Measurements from ENCODE around the gene CLEC4D. TPM values are rescaled to one million over a fixed set of nuclear protein-coding genes. Genes with fewer than 3 reads are reported as not detected.

CLEC4D gene
- polyA plus RNA-seq, 1 donor from 2014 or later: not detected

GRCh38 chr12:8483079-8483478 lies 30.2 kb upstream of the CLEC4D start:
- TF ChIP-seq EZH2 (IDR thresholded peaks at IDR 0.05; ENCODE audit: borderline replicate concordance, insufficient read depth, low read length, poor library complexity, severe bottlenecking) (no peak), TAF1 (IDR thresholded peaks at IDR 0.05; ENCODE audit: low read depth) (no peak), REST (IDR thresholded peaks at IDR 0.05; ENCODE audit: borderline replicate concordance) (no peak), POLR2AphosphoS5 (IDR thresholded peaks at IDR 0.05) (no peak), CTCF (IDR thresholded peaks at IDR 0.05; ENCODE audit: poor library complexity, severe bottlenecking) (no peak), EP300 (conservative IDR thresholded peaks at IDR 0.05; ENCODE audit: poor library complexity, severe bottlenecking) (no peak), MXI1 (conservative IDR thresholded peaks at IDR 0.05; ENCODE audit: poor library complexity, severe bottlenecking) (no peak), SMC3 (conservative IDR thresholded peaks at IDR 0.05; ENCODE audit: poor library complexity) (no peak), RAD21 (conservative IDR thresholded peaks at IDR 0.05) (no peak)

DNA sequence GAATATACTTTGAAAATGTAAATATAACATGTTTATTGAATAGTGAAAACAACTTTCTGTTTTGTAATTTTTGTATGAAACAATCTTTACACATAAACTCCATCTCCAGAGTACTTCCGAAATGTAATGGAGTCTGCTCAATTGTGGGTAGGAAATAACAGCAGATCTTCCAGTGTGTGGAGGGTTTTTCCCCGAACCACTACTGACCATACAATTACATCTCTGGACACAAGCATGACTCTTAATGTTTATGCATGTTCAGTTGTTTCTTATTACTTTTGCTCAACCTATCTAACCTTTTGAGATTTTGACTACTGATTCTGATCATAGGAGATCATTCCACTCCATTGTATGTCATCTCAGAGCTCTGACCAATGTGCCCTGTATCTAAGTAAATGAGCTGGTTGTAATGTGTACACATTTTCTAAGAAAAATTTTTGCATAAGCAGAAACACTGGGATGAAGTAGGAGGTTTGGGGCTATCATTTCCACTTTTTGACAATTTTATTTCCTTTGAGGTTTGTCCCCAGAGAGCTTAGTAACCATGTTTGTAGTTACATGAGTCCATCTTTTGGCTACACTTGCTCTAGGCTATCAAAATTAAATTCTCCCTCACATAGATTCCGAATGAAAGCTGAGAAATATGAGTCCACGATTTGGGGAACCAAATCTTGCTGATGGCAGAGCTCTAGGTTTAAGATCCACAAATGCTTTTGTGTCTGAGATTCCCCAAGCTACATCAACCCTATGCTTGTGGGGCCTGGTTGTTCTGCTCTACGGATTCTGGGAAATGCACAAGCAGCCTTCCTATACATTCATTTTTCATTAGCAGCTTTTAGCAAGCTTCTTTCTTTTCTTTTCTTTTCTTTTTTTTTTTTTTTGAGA lies 21.4 kb upstream of the CLEC4D start:
- Histone ChIP-seq H3K9me2 (ENCODE audit: insufficient read depth, low read length) (no peaks in the 10 kb centered on the region), H3K4me2 (ENCODE audit: low read length) (no peak overlapping the region), H3K4me3 (ENCODE audit: low read length) (no peak overlapping the region), H3F3A (ENCODE audit: insufficient read depth, low read length, poor library complexity, severe bottlenecking) (no peaks in the 10 kb centered on the region), H3K27ac (ENCODE audit: low read length) (no peak overlapping the region), H4K20me1 (ENCODE audit: insufficient read depth) (no peaks in the 10 kb centered on the region), H3K79me2 (replicated peaks; ENCODE audit: insufficient read depth, low read length) (no peaks in the 10 kb centered on the region), H3K36me3 (ENCODE audit: insufficient read depth, low read length) (no peaks in the 10 kb centered on the region), H3K27me3 (ENCODE audit: insufficient read depth, low read depth, low read length) (no peaks in the 10 kb centered on the region), H3K9ac (ENCODE audit: low read length) (no peak overlapping the region), H2AFZ (ENCODE audit: low read depth, low read length) (no peak overlapping the region), H3K9me3 (ENCODE audit: low read length) (no peaks in the 10 kb centered on the region)
- no peak for TF ChIP-seq RAD21 (conservative IDR thresholded peaks at IDR 0.05)
- no peak for TF ChIP-seq POLR2AphosphoS5 (IDR thresholded peaks at IDR 0.05)
- TF ChIP-seq TAF1 (IDR thresholded peaks at IDR 0.05; ENCODE audit: low read depth): no peak
- no peak for TF ChIP-seq EP300 (conservative IDR thresholded peaks at IDR 0.05; ENCODE audit: poor library complexity, severe bottlenecking)
- TF ChIP-seq SMC3 (conservative IDR thresholded peaks at IDR 0.05; ENCODE audit: poor library complexity): no peak
- TF ChIP-seq EZH2 (IDR thresholded peaks at IDR 0.05; ENCODE audit: borderline replicate concordance, insufficient read depth, low read length, poor library complexity, severe bottlenecking): no peak
- no peak for TF ChIP-seq MXI1 (conservative IDR thresholded peaks at IDR 0.05; ENCODE audit: poor library complexity, severe bottlenecking)
- no peak for TF ChIP-seq CTCF (IDR thresholded peaks at IDR 0.05; ENCODE audit: poor library complexity, severe bottlenecking)
- TF ChIP-seq REST (IDR thresholded peaks at IDR 0.05; ENCODE audit: borderline replicate concordance): no peak

More at GRCh38 chr12:8483079-8483478, 30.2 kb upstream of the CLEC4D start:
- no peak overlapping the region for H3K27ac ChIP-seq (ENCODE audit: low read length)
- H3F3A ChIP-seq (ENCODE audit: insufficient read depth, low read length, poor library complexity, severe bottlenecking): no peaks in the 10 kb centered on the region
- no peaks in the 10 kb centered on the region for H4K20me1 ChIP-seq (ENCODE audit: insufficient read depth)
- no peaks in the 10 kb centered on the region for H3K36me3 ChIP-seq (ENCODE audit: insufficient read depth, low read length)
- no peak overlapping the region for H3K4me3 ChIP-seq (ENCODE audit: low read length)
- no peaks in the 10 kb centered on the region for H3K27me3 ChIP-seq (ENCODE audit: insufficient read depth, low read depth, low read length)
- H3K9ac ChIP-seq (ENCODE audit: low read length): no peak overlapping the region
- no peaks in the 10 kb centered on the region for H3K9me2 ChIP-seq (ENCODE audit: insufficient read depth, low read length)
- no peaks in the 10 kb centered on the region for H3K9me3 ChIP-seq (ENCODE audit: low read length)
- no peak overlapping the region for H3K4me2 ChIP-seq (ENCODE audit: low read length)
- H3K79me2 ChIP-seq (replicated peaks; ENCODE audit: insufficient read depth, low read length): no peaks in the 10 kb centered on the region
- H2AFZ ChIP-seq (ENCODE audit: low read depth, low read length): no peak overlapping the region
